Measurements from ENCODE around the gene ELL2. TPM values are rescaled to one million over a fixed set of nuclear protein-coding genes. Genes with fewer than 3 reads are reported as not detected.
A peak's percentile ranks its signal among the peaks of the same experiment; 100 is the strongest.

Gene ELL2
- total and polyA plus RNA-seq, 4 donors = 12.3 to 79.6 (median 49.0) TPM

DNA sequence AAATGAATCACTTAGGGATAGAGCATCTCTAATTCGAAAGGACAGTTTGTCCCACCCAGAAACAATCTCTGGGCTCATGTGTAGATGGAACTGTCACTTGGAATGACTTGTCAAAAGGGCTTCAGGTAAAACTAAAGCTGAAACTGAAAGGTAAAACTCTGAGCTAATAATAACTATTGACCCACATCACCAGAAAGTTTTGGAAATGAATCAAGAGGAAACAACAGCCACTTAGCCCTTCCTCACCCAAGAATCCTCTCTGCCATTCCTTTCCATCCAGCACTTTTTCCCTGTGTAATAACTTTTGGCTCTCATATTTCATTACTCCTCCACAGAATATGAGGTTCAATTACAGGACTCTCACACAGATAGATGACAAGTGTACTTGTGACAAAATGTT, 125.1 kb downstream of the ELL2 start:
- Histone ChIP-seq H3K9me3 (ENCODE audit: control insufficient read depth in 4 of 4, insufficient read depth in 3 of 4, low read length in 3 of 4) (no peaks in the 10 kb centered on the region), H3K27ac (ENCODE audit: low read depth in 1 of 2, low read length in 1 of 2) (peak overlapping the region in 1 of 2 donors; percentile 27), H3K4me3 (no peak overlapping the region), H3K4me1 (ENCODE audit: control insufficient read depth in 5 of 5, insufficient read depth in 5 of 5, low read length in 5 of 5) (peaks cover 0 to 6% (median 0%) of the 10 kb centered on the region in 5 donors), H3K27me3 (ENCODE audit: control insufficient read depth in 3 of 3, insufficient read depth in 3 of 3, low read length in 2 of 3) (no peaks in the 10 kb centered on the region), H3K36me3 (ENCODE audit: control insufficient read depth in 4 of 4, insufficient read depth in 4 of 4, low read length in 4 of 4) (no peaks in the 10 kb centered on the region), H3K9ac (ENCODE audit: insufficient read depth in 1 of 2, low read length in 2 of 2) (no peak overlapping the region)
- TF ChIP-seq, protein P1, sequence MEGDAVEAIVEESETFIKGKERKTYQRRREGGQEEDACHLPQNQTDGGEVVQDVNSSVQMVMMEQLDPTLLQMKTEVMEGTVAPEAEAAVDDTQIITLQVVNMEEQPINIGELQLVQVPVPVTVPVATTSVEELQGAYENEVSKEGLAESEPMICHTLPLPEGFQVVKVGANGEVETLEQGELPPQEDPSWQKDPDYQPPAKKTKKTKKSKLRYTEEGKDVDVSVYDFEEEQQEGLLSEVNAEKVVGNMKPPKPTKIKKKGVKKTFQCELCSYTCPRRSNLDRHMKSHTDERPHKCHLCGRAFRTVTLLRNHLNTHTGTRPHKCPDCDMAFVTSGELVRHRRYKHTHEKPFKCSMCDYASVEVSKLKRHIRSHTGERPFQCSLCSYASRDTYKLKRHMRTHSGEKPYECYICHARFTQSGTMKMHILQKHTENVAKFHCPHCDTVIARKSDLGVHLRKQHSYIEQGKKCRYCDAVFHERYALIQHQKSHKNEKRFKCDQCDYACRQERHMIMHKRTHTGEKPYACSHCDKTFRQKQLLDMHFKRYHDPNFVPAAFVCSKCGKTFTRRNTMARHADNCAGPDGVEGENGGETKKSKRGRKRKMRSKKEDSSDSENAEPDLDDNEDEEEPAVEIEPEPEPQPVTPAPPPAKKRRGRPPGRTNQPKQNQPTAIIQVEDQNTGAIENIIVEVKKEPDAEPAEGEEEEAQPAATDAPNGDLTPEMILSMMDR (IDR thresholded peaks at IDR 0.05; ENCODE audit: control extremely low read depth, extremely low read depth) = no peak
- WGBS, 2 donors = 85 to 94% methylated on average over 1 of the region's 1 CpG
- ATAC-seq (ENCODE audit: insufficient read depth, low FRiP score) (no peak), DNase-seq (no peak)

DNA sequence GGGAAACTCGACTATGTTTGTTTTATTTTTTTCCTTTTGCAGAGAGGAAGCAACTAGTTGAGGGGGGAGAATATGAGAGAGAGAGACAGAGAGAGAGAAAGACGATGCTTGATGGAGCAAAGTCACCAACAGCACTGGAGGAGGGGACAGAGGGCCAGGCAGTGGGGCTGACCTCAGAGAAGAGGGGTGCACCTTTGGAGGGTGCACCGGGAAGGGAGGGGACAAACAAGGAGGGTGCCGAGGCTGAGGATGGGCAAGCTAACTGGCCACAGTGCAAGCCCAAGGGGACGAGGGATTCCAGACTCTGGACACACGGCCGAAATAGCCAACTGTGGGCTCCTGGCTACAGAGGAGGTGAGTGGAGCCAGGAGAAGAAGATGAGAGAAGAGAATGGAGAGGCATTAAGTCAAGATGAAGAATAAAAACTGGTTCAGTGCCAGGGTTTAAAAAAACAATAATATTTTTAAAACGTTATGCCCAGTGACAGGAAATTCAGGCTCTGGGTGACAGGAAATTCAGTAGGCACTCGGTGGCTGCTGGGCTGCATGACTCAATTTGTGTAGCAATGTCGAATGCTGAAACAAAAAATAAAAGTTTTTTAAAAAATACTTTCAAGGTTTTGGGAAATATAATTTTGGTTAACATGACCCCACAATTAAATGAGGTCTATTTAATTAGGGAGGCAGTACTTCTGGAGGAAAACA, 125.8 kb downstream of the ELL2 start:
- 13 to 17% methylated on average over 10 of the region's 10 CpGs for WGBS, 2 donors
- peak overlapping the region; percentile 5 for H3K4me3 ChIP-seq
- H3K4me1 ChIP-seq (ENCODE audit: control insufficient read depth in 5 of 5, insufficient read depth in 5 of 5, low read length in 5 of 5) = peaks cover 0 to 6% (median 0%) of the 10 kb centered on the region in 5 donors
- no peaks in the 10 kb centered on the region for H3K27me3 ChIP-seq (ENCODE audit: control insufficient read depth in 3 of 3, insufficient read depth in 3 of 3, low read length in 2 of 3)
- no peaks in the 10 kb centered on the region for H3K9me3 ChIP-seq (ENCODE audit: control insufficient read depth in 4 of 4, insufficient read depth in 3 of 4, low read length in 3 of 4)
- peak overlapping the region; percentile 27 to 75 for H3K27ac ChIP-seq (ENCODE audit: low read depth in 1 of 2, low read length in 1 of 2)
- no peaks in the 10 kb centered on the region for H3K36me3 ChIP-seq (ENCODE audit: control insufficient read depth in 4 of 4, insufficient read depth in 4 of 4, low read length in 4 of 4)
- DNase-seq (no peak), ATAC-seq (ENCODE audit: insufficient read depth, low FRiP score) (no peak)
- no peak overlapping the region for H3K9ac ChIP-seq (ENCODE audit: insufficient read depth in 1 of 2, low read length in 2 of 2)
- TF ChIP-seq, protein P1 (IDR thresholded peaks at IDR 0.05; ENCODE audit: control extremely low read depth, extremely low read depth) = no peak

Other genes with a start within 250 kb of the ELL2 start
- gene RHOBTB3, start 230.5 kb downstream of the ELL2 start, total RNA-seq = 100 to 1,000 TPM in 1 of 2 donors, 10 to 100 TPM in 1; 47.7 to 150 TPM
- 10 to 100 TPM; 12.9 to 13.5 TPM for gene RHOBTB3, start 230.5 kb downstream of the ELL2 start, polyA plus RNA-seq
- 10 to 100 TPM; 23.1 to 78.7 TPM for gene GLRX, start 139.1 kb downstream of the ELL2 start, total RNA-seq
- gene GLRX, start 139.1 kb downstream of the ELL2 start, polyA plus RNA-seq = 100 to 1,000 TPM; 104 to 300 TPM